HG02973 (cell line): ENCODE data around the gene SLBP.

Experiments used
- ATAC-seq: cut with Tn5 transposase; IDR thresholded peaks from one replicate; pipeline ENCODE4 v1.9.1; 2021; ENCODE audit warnings: moderate library complexity; ENCODE audit not compliant: unreplicated experiment

The SLBP gene

DNA sequence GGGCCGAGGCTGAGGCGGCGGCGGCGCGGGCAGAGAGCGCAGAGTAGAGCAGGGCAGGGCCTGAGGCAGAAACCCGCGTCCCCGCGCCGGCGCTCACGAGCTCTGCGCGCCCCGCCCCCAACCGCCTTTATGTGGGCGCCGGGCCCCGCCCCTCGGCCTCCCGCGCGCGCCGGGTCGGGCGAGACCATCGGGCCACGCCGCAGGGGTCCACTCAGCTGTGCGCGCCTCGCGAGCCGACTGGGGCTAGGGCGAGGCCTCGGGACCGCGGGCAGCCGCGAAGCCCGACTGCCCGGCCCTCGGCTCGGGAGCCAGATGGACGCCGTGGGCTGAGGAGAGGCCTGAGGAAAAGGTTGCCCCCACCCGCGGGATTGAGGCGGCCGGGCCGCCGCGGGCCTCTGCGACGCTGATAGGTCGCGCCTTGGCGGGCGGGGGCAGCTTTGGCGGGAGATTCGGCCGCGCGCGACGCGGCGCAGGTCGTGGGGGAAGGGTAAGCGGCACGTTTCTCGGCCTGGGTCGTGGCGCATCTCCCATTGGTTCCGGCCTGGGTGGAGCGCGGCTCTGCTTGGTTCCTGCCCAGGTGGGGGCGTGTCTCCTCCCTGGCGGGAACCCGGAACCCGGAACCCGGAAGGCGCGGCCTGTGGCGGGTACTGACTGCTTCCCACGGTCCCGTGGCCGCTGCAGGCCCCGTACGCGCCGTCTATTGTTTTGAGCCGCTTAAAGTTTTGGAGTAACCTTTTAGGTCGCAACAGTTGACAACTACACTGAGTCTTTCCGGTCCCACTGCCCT lies at the start of gene SLBP:
TSS of gene SLBP (minus strand) at position 104 of the 787 bp plus-strand sequence. CDS start 131 bp downstream, outside the sequence.
- peak; percentile 68 for ATAC-seq

- ATAC-seq, result no peak
Observed at GRCh38 chr4:1761130-1761689, 49.1 kb upstream of the SLBP start.

- ATAC-seq, result no peak
Observed at GRCh38 chr4:1760521-1761071, 48.5 kb upstream of the SLBP start.

- ATAC-seq, result no peak
Observed at GRCh38 chr4:1759818-1760223, 47.7 kb upstream of the SLBP start.

DNA sequence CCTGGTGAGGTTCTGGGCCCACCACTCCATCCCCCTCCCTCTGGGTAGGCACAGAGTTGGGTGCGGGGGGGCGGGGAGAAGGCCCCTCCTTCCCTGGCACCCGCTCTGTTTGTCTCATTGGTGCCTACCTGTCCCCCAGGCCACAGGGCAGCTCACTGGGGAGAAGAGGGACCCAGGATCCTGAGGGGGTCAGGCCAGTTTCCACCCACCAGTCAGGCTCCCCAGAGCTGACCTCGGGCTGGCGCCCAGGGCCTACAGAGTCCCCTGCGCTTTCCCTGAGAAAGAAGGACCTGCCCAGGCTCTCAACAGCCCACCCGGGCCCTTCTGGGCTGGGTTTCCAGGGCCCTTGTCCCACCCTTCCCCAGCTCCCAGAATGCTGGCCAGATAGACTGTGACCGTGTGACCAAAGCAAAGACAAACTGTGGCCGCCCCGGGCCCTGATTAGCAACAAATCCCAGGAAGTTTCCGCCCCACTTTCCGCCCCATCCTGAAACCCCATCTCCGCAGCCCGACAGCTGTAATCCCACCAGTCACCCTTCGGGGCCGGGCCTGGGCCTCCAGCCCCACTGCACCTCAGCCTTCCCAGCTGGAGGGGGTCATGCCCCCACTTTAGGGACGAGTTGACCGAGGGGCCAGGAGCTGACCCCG lies 47.2 kb upstream of the SLBP start:
- ATAC-seq, result no peak

- no peak for ATAC-seq
Observed at GRCh38 chr4:1758306-1759121, 46.4 kb upstream of the SLBP start.

- no peak for ATAC-seq
Observed at GRCh38 chr4:1757836-1758235, 45.7 kb upstream of the SLBP start.

GRCh38 chr4:1756893-1757779 lies 45.0 kb upstream of the SLBP start:
- ATAC-seq, result no peak

GRCh38 chr4:1756079-1756478 lies 44.0 kb upstream of the SLBP start:
- no peak for ATAC-seq

GRCh38 chr4:1755297-1755696 lies 43.2 kb upstream of the SLBP start:
- ATAC-seq, result no peak

DNA sequence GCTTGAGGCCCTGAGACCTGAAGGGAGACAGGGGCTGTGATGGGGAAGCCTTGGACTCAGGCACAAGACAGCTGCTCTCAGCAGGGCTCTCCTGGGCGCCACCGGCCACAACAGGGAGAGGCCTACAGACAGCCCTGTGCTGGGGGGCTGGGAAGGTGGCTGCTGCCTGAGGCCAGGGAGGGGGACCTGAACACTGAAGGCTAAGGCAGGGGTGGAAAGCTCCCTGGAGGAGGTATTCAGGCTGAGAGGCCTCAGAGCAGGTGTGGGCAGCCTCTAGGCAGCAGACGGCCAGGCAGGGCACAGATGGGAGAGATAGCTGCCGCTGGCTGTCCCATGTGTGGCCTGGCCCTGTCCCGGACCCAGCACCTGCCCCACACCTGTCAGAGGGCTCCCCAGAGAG lies 42.2 kb upstream of the SLBP start:
- ATAC-seq, result no peak

DNA sequence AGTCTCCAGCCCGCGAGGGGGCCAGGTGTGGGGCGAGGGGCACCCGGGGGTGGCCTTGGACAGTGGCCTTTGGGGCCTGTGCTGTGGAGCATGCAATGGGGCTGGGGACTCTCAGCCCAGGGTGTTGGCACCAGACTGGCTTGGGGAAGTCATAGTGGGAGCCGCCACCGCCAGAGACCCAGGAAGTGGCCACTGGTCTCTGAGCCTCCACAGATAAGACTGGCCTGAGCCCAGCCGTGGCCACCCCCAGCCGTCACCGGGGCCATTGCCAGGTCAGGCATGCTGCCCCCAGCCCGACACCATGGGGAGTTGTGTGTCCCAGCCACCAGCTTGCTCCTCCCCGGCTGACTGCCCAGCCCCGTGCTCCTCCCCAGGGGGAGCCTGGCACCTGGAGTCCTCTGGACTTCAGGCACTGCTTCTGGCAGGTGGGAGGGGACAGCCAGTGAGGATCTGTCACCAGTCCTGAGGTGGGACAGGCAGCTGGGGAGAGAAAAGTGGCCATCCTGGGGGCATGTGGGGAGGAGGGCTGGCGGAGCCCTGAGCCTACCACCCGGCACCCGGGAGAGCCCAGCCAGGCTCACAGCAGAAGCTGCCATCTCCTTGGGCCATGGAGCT lies 41.7 kb upstream of the SLBP start:
- no peak for ATAC-seq

GRCh38 chr4:1753294-1753696 lies 41.2 kb upstream of the SLBP start:
- no peak for ATAC-seq

GRCh38 chr4:1752284-1753041 lies 40.3 kb upstream of the SLBP start:
- ATAC-seq, result no peak

DNA sequence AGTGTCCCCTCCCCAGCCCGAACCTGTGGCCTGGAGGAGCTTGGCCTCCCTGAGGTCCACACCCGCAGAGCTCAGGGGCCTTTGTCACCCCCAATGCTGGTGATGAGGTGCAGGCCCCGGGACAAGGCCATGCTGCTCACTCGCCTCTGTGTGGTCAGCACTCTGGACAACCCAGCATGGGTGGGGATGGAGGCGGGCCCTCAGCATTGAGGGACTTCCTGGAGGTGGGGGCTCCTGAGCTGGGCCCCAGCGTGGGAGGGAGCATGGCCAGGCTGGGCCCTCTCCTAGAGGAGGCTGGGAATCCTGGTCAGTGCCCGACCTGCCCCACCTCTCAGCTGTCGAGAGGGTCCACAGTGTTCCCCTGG lies 39.8 kb upstream of the SLBP start:
- no peak for ATAC-seq

DNA sequence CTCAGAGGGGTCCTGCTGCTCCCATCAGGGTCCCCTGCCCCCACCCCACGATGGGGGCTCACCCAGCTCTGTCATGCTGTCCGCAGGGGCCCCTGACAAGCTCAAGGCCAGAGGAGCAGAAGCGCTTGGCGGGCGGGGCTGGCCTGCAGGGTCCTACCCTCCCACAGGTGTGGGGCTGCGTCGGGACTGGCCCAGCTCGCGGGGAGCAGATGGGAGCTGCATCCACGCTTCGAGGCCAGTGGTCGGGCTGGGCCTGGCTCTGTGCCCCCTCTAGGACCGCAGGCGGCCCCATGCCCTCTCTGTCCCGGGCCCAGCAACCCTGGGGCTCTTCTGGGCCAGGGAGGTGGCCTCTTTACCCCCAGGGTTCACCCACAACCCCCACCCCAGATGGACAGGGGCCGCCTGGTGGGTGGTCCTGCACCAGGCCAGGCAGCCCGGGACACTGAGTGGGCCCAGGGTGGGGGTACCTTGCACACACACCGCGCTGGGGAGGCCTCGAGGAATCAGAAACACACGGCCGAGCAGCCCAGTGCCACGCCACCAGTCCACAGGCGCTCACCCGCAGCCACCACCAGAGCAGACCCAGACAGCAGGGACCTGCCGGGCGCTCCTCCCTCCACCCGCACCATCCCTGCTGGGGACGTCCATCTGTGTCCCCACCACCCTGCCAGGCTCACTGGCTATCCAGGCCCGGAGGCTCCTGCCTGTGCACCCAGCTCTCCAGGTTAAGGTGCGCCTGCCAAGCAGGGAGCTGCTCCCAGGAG lies 39.2 kb upstream of the SLBP start:
- no peak for ATAC-seq

DNA sequence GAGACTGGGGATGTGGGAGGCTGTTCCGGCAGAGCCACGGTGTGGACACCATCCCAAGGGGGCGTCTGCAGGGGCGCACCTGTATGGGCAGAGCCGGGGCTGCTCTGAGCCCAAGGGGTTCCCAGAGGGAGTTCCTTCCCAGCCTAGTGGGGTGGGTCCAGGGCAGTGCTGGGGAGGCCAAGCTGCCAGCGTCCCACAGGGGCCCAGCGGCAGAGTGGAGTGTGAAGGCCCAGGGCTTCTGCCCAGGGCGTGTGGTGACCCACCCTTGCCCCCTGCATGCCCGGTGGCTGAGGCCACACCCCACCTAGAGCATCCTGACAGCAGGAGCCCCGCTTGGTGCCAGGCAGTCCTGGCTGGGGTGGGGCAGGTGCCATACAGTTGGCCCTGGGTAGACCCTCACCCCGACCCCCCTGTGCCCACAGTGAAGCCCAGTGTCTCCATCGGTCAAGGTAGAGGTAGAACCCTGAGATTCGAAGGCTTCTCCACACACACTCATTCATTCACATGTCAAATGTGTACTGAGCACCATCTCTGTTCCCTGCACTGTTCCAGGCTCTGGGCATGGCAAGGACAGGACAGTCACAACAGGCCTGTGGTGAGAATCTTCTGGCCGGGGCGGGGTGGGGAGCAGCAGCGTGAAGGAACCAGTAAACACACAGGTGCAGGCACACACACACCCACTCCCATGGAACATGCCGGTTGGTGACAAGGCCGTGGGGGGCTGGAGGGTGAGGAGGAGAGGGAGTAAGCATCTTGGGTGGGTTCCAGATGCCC lies 38.4 kb upstream of the SLBP start:
- no peak for ATAC-seq
